IMR-90 (cell line): ENCODE results near the gene TNPO2. TPM values are rescaled to one million over a fixed set of nuclear protein-coding genes. Genes with fewer than 3 reads are reported as not detected.

Experiments used
- ATAC-seq: fragments of 200-7000 bp; cut with Tn5 transposase; 2 replicates; pipeline ENCODE4 v1.9.1; 2020; ENCODE audit warnings: low read depth, mild to moderate bottlenecking, moderate library complexity
- BruUV-seq: library from RNA; stranded (reverse); fragments of 400-500 nt; replicated peaks from 2 replicates; lab custom pipeline; 2021; lab: Mats Ljungman, UMichigan
- CTCF ChIA-PET: fragments of 300-600 bp; formaldehyde crosslinking; extraction: SDS; loops from one replicate; lab custom pipeline; 2021; ENCODE audit warnings: antibody characterized with exemption; lab: Yijun Ruan, JAX
- POLR2A ChIA-PET: fragments of 300-600 bp; sonication (Branson Sonifier 250); formaldehyde crosslinking; loops from one replicate; lab custom pipeline; 2022; ENCODE audit warnings: antibody characterized with exemption; ENCODE audit not compliant: unreplicated experiment; lab: Charles Lee
- DNase-seq: peaks from one replicate; pipeline ENCODE4 v3.0.0; 2013
- H2AFZ ChIP-seq: replicated peaks from 2 replicates; pipeline ENCODE3; 2013; ENCODE audit warnings: low read length, mild to moderate bottlenecking; ENCODE audit not compliant: poor library complexity
- H2AK5ac ChIP-seq: 2 replicates; pipeline ENCODE4 v1.6.1; 2013; ENCODE audit warnings: low read depth, low read length, inconsistent platforms
- H2AK9ac ChIP-seq: replicated peaks from 2 replicates; pipeline ENCODE3; 2013; ENCODE audit warnings: mild to moderate bottlenecking, low read depth, low read length, moderate library complexity; ENCODE audit not compliant: poor library complexity
- H2BK120ac ChIP-seq: 2 replicates; pipeline ENCODE4 v1.6.1; 2013; ENCODE audit warnings: low read depth, low read length, inconsistent platforms
- H2BK15ac ChIP-seq: 3 replicates; pipeline ENCODE4 v1.6.1; 2013; ENCODE audit warnings: low read depth, low read length, inconsistent platforms
- H2BK20ac ChIP-seq: 2 replicates; pipeline ENCODE4 v1.6.1; 2013; ENCODE audit warnings: low read depth, mild to moderate bottlenecking, inconsistent platforms, low read length, moderate library complexity
- H2BK5ac ChIP-seq: 2 replicates; pipeline ENCODE4 v1.6.1; 2013; ENCODE audit warnings: mild to moderate bottlenecking, low read depth, low read length, inconsistent platforms; ENCODE audit not compliant: poor library complexity, severe bottlenecking
- H3K14ac ChIP-seq: replicated peaks from 2 replicates; pipeline ENCODE4 v1.6.1; 2013; ENCODE audit warnings: low read depth, low read length, inconsistent platforms
- H3K18ac ChIP-seq: 2 replicates; pipeline ENCODE4 v1.6.1; 2013; ENCODE audit warnings: low read depth, low read length, control low read depth
- H3K23ac ChIP-seq: 2 replicates; pipeline ENCODE4 v1.6.1; 2013; ENCODE audit warnings: low read depth, low read length, inconsistent platforms
- H3K27ac ChIP-seq: 2 replicates; pipeline ENCODE4 v1.5.1; 2013; ENCODE audit warnings: mild to moderate bottlenecking, control low read depth, low read length; ENCODE audit not compliant: insufficient read depth
- H3K27me3 ChIP-seq: 2 replicates; pipeline ENCODE4 v1.6.1; 2013; ENCODE audit warnings: low read length; ENCODE audit not compliant: control insufficient read depth, insufficient read depth
- H3K36me3 ChIP-seq: 2 replicates; pipeline ENCODE4 v1.6.1; 2013; ENCODE audit warnings: low read length, mixed read lengths; ENCODE audit not compliant: control insufficient read depth, insufficient read depth
- H3K4ac ChIP-seq: 2 replicates; pipeline ENCODE4 v1.6.1; 2013; ENCODE audit warnings: low read depth, low read length, inconsistent platforms
- H3K4me1 ChIP-seq: 2 replicates; pipeline ENCODE4 v1.6.1; 2013; ENCODE audit warnings: low read length, mixed read lengths; ENCODE audit not compliant: control insufficient read depth, insufficient read depth
- H3K4me2 ChIP-seq: 2 replicates; pipeline ENCODE4 v1.6.1; 2013; ENCODE audit warnings: low read depth, mild to moderate bottlenecking, control low read depth, low read length, moderate library complexity
- H3K4me3 ChIP-seq: 2 replicates; pipeline ENCODE4 v1.5.1; 2013; ENCODE audit warnings: low read depth, mild to moderate bottlenecking, control low read depth, low read length, moderate library complexity; ENCODE audit not compliant: insufficient read depth
- H3K56ac ChIP-seq: 2 replicates; pipeline ENCODE4 v1.6.1; 2013; ENCODE audit warnings: low read length, inconsistent platforms; ENCODE audit not compliant: insufficient read depth; ENCODE audit errors: extremely low read depth
- H3K79me1 ChIP-seq, 2 experiments: 2 replicates each; pipeline ENCODE4 v1.6.1; 2013; ENCODE audit warnings: low read length in 2 of 2, inconsistent platforms in 1 of 2, low read depth in 1 of 2
- H3K9ac ChIP-seq: 2 replicates; pipeline ENCODE4 v1.6.1; 2013; ENCODE audit warnings: low read depth, low read length, control low read depth
- H3K9me1 ChIP-seq: 2 replicates; pipeline ENCODE4 v1.6.1; 2013; ENCODE audit warnings: low read length, inconsistent platforms; ENCODE audit not compliant: insufficient read depth
- H3K9me3 ChIP-seq: 2 replicates; pipeline ENCODE4 v1.6.1; 2013; ENCODE audit warnings: low read length; ENCODE audit not compliant: control insufficient read depth, insufficient read depth
- H4K20me1 ChIP-seq: 2 replicates; pipeline ENCODE4 v1.6.1; 2013; ENCODE audit warnings: low read length, inconsistent platforms; ENCODE audit not compliant: insufficient read depth
- H4K5ac ChIP-seq: 2 replicates; pipeline ENCODE4 v1.6.1; 2013; ENCODE audit warnings: mild to moderate bottlenecking, low read depth, low read length, control low read depth
- H4K8ac ChIP-seq, 2 experiments: 2 replicates each; pipeline ENCODE4 v1.6.1; 2013; ENCODE audit warnings: low read depth in 2 of 2, low read length in 2 of 2, control low read depth in 1 of 2, inconsistent platforms in 1 of 2
- H4K91ac ChIP-seq: 2 replicates; pipeline ENCODE4 v1.6.1; 2013; ENCODE audit warnings: low read depth, low read length, inconsistent platforms; ENCODE audit not compliant: insufficient read depth
- MAFK ChIP-seq: IDR thresholded peaks from 2 replicates; pipeline ENCODE4 v1.6.1; 2012; ENCODE audit warnings: low read depth, low read length, improper control_type of control experiment
- NFE2L2 ChIP-seq: fragments of 150-350 bp; IDR thresholded peaks from 2 replicates; pipeline ENCODE4 v1.6.1; 2016; ENCODE audit warnings: low read depth, mild to moderate bottlenecking, low read length
- USF2 ChIP-seq: fragments of 150-350 bp; IDR thresholded peaks from 2 replicates; pipeline ENCODE4 v1.6.1; 2017; ENCODE audit warnings: mild to moderate bottlenecking, antibody characterized with exemption, low read length, low read depth
- WGBS, 2 experiments: methylation state at CpG; one replicate each; pipeline versions ENCODE4 v1.1.5 to v1.1.7; 2013; ENCODE audit warnings: missing lambda C conversion rate in 2 of 2; ENCODE audit not compliant: insufficient read length in 1 of 2; ENCODE audit errors: extremely low coverage in 2 of 2; 5-methylcytosine and 5-hydroxymethylcytosine counted together
- dilution Hi-C: fragments of 300-500 bp; cut with HindIII; formaldehyde crosslinking; loops from one replicate; pipeline ENCODE4 v1.14.3; 2018; ENCODE audit warnings: low sequenced_read_pairs; ENCODE audit not compliant: unreplicated experiment
- in situ Hi-C: fragments of 300-500 bp; cut with MboI; formaldehyde crosslinking; loops from 3 replicates; pipeline ENCODE4 v1.14.3; 2019; ENCODE audit warnings: low sequenced_read_pairs, inconsistent platforms, mixed read lengths
- intact Hi-C: fragments of 100-400 bp; cut with micrococcal nuclease; formaldehyde crosslinking; loops from 2 replicates; pipeline ENCODE4 v1.10.0; 2022
- polyA plus RNA-seq, 3 experiments: library from polyadenylated mRNA; depleted of rRNA; stranded (reverse); fragments of >200 nt; gene quantifications; 2 replicates each; pipeline ENCODE4 v1.2.3, GENCODE V29; 2012; ENCODE audit warnings: low replicate concordance in 1 of 3
- total RNA-seq: library from RNA; depleted of rRNA; stranded (reverse); fragments of >200 nt; gene quantifications from 2 replicates; pipeline ENCODE4 v1.2.3, GENCODE V29; 2012

Gene TNPO2
- total and polyA plus RNA-seq, 2 of the 4 experiments (the other 2 are of a cell fraction), result 36.0 to 77.2 TPM

GRCh38 chr19:12672744-12673143 is 51.0 kb downstream of the TNPO2 start:
- TF ChIP-seq NFE2L2 (no peak), USF2 (no peak), MAFK (no peak)
- Histone ChIP-seq H3K9me3 (no peaks in the 10 kb centered on the region), H3K79me1 (peaks cover 19 to 62% of the 10 kb centered on the region in 2 experiments), H2AK5ac (no peak overlapping the region), H3K27ac (no peak overlapping the region), H4K5ac (no peak overlapping the region), H3K4me3 (no peak overlapping the region), H3K56ac (no peak overlapping the region), H3K27me3 (no peaks in the 10 kb centered on the region), H3K4ac (no peak overlapping the region), H4K91ac (no peak overlapping the region), H3K4me1 (peaks cover 7% of the 10 kb centered on the region), H2BK20ac (no peak overlapping the region), H2AK9ac (no peak overlapping the region), H3K9ac (no peak overlapping the region), H3K18ac (no peak overlapping the region), H3K36me3 (peaks cover 35% of the 10 kb centered on the region), H3K4me2 (no peak overlapping the region), H2AFZ (no peak overlapping the region), H3K14ac (no peak overlapping the region), H4K20me1 (peaks cover 15% of the 10 kb centered on the region), H4K8ac (no peak overlapping the region), H2BK120ac (no peak overlapping the region), H2BK15ac (no peak overlapping the region), H2BK5ac (no peak overlapping the region), H3K23ac (no peak overlapping the region), H3K9me1 (0 out of 2 replicates have a peak, but pooled peaks cover 3% of the 10 kb centered on the region)
- POLR2A ChIA-PET, result interaction anchor here (1.0 kb wide), 1 partner anchor 9 kb away, joined by 3 read pairs; no protein-coding TSS in a partner anchor
- ATAC-seq, result no peak
- in situ Hi-C loops, result loop anchor here (5.0 kb wide), 1 partner anchor 105 kb away; no protein-coding TSS in a partner anchor
- no TSS peak for BruUV-seq
- dilution Hi-C loops, result no loop called here
- 100% methylated on average over 1 of the region's 10 CpGs; no CpG with 5 or more reads in 1 of the 2 experiments for WGBS, 2 experiments
- DNase-seq, result no peak
- CTCF ChIA-PET, result no interaction called here
- intact Hi-C loops, result loop anchor here (1.0 to 5.0 kb wide), 3 partner anchors 108 to 790 kb away; no protein-coding TSS in a partner anchor
